GM21619 (cell line): ENCODE measurements around the gene GNL3.

ENCODE experiments used
- ATAC-seq: cut with Tn5 transposase; IDR thresholded peaks from one replicate; pipeline ENCODE4 v1.9.1; 2021; ENCODE audit not compliant: unreplicated experiment

The GNL3 gene

GRCh38 chr3:52688266-52688665, 2.4 kb downstream of the GNL3 start:
- no peak for ATAC-seq

GRCh38 chr3:52689151-52689550, 3.3 kb downstream of the GNL3 start:
- ATAC-seq: no peak

GRCh38 chr3:52690560-52690959, 4.7 kb downstream of the GNL3 start:
- ATAC-seq: no peak

- no peak for ATAC-seq
Measured at GRCh38 chr3:52693071-52693470, 7.2 kb downstream of the GNL3 start.

GRCh38 chr3:52694528-52695189, 8.8 kb downstream of the GNL3 start:
- ATAC-seq: no peak

GRCh38 chr3:52695798-52696671, 10.2 kb downstream of the GNL3 start:
- no peak for ATAC-seq

GRCh38 chr3:52696830-52697631, 11.2 kb downstream of the GNL3 start:
- no peak for ATAC-seq

- ATAC-seq: no peak
Measured at GRCh38 chr3:52697632-52697965, 11.8 kb downstream of the GNL3 start.

- ATAC-seq: no peak
Measured at GRCh38 chr3:52703341-52703740, 17.5 kb downstream of the GNL3 start.

- ATAC-seq: no peak
Measured at GRCh38 chr3:52704611-52705437, 19.0 kb downstream of the GNL3 start.

- ATAC-seq: no peak
Measured at GRCh38 chr3:52705438-52705687, 19.5 kb downstream of the GNL3 start.

GRCh38 chr3:52705688-52706686, 20.2 kb downstream of the GNL3 start, which contains the start of the genes GLT8D1 and SPCS1:
GLT8D1 (minus strand) TSS chr3:52705791; CDS start chr3:52700460, 5,331 bp downstream.
SPCS1 (plus strand) TSS chr3:52706106; CDS start chr3:52706247, 141 bp downstream.
- peak; percentile 75 for ATAC-seq

GRCh38 chr3:52707585-52707984, 21.8 kb downstream of the GNL3 start:
- ATAC-seq: no peak

GRCh38 chr3:52710512-52710911, 24.7 kb downstream of the GNL3 start:
- no peak for ATAC-seq

GRCh38 chr3:52712291-52713212, 26.7 kb downstream of the GNL3 start:
- ATAC-seq: no peak

- no peak for ATAC-seq
Measured at GRCh38 chr3:52714335-52715302, 28.8 kb downstream of the GNL3 start.

- no peak for ATAC-seq
Measured at GRCh38 chr3:52715714-52716305, 30.0 kb downstream of the GNL3 start.
